WTC11 (cell line): ENCODE measurements around the gene BTNL2. TPM values are rescaled to one million over a fixed set of nuclear protein-coding genes. Genes with fewer than 3 reads are reported as not detected.
"Not testable (repeated sequence)": the region's sequence is repeated elsewhere in the genome, so short reads cannot be mapped to it uniquely, and the experiment has no call there.

Experiments used
- ATAC-seq: fragments of 200-7000 bp; cut with Tn5 transposase; 2 replicates; pipeline ENCODE4 v1.10.0; 2021; ENCODE audit warnings: mild to moderate bottlenecking, moderate library complexity
- CTCF ChIA-PET: fragments of 300-600 bp; sonication (Branson Sonifier 250); formaldehyde crosslinking; loops from one replicate; lab custom pipeline; 2021; ENCODE audit warnings: antibody characterized with exemption; lab: Charles Lee
- POLR2A ChIA-PET: fragments of 350-600 bp; sonication (Branson Sonifier 250); formaldehyde crosslinking; loops from one replicate; lab custom pipeline; 2021; ENCODE audit warnings: antibody characterized with exemption; lab: Charles Lee
- DNase-seq: peaks from one replicate; pipeline ENCODE4 v3.0.0; 2021; ENCODE audit warnings: low spot score
- H3K27ac Mint-ChIP-seq: 2 replicates; pipeline ENCODE4 v1.8.0; 2021; ENCODE audit warnings: mixed read lengths
- H3K27me3 Mint-ChIP-seq: 2 replicates; pipeline ENCODE4 v1.8.0; 2021; ENCODE audit warnings: low read depth, mild to moderate bottlenecking, moderate library complexity, mixed read lengths
- H3K36me3 Mint-ChIP-seq: 2 replicates; pipeline ENCODE4 v1.8.0; 2021; ENCODE audit warnings: mixed read lengths
- H3K4me1 Mint-ChIP-seq: 2 replicates; pipeline ENCODE4 v1.8.0; 2022; ENCODE audit warnings: mixed read lengths
- H3K4me3 Mint-ChIP-seq: 2 replicates; pipeline ENCODE4 v1.8.0; 2021; ENCODE audit warnings: mild to moderate bottlenecking, moderate library complexity, mixed read lengths
- H3K9me3 Mint-ChIP-seq: 2 replicates; pipeline ENCODE4 v1.8.0; 2021; ENCODE audit warnings: mixed read lengths
- FOXK1 ChIP-seq: sonication (generic); formaldehyde crosslinking; IDR thresholded peaks from 2 replicates; pipeline ENCODE4 v1.8.0; 2022; ENCODE audit warnings: mild to moderate bottlenecking, moderate library complexity, missing genetic modification reagents
- GABPB1 ChIP-seq: sonication (generic); formaldehyde crosslinking; IDR thresholded peaks from 2 replicates; pipeline ENCODE4 v1.8.1; 2023; ENCODE audit warnings: mild to moderate bottlenecking, missing genetic modification reagents
- IRF2 ChIP-seq: sonication (generic); formaldehyde crosslinking; IDR thresholded peaks from 2 replicates; pipeline ENCODE4 v1.8.0; 2022; ENCODE audit warnings: low read depth, missing genetic modification reagents, borderline replicate concordance
- KAT7 ChIP-seq: sonication (generic); formaldehyde crosslinking; IDR thresholded peaks from 2 replicates; pipeline ENCODE4 v1.8.1; 2023; ENCODE audit warnings: missing genetic modification reagents, mild to moderate bottlenecking, borderline replicate concordance
- MYBL2 ChIP-seq: sonication (generic); formaldehyde crosslinking; IDR thresholded peaks from 2 replicates; pipeline ENCODE4 v1.8.1; 2023; ENCODE audit warnings: mild to moderate bottlenecking, moderate library complexity, missing genetic modification reagents
- NFATC4 ChIP-seq: fragments of 250-450 bp; sonication (Bioruptor Pico); IDR thresholded peaks from 2 replicates; pipeline ENCODE4 v1.9.0; 2021; ENCODE audit warnings: mild to moderate bottlenecking
- PRRX2 ChIP-seq: fragments of 250-450 bp; sonication (Bioruptor Pico); IDR thresholded peaks from 2 replicates; pipeline ENCODE4 v1.8.0; 2021; ENCODE audit warnings: mild to moderate bottlenecking
- TCF7 ChIP-seq: sonication (generic); formaldehyde crosslinking; IDR thresholded peaks from 2 replicates; pipeline ENCODE4 v1.8.0; 2022; ENCODE audit warnings: mild to moderate bottlenecking, low read depth, missing genetic modification reagents, moderate library complexity
- TEAD1 ChIP-seq: sonication (generic); formaldehyde crosslinking; IDR thresholded peaks from 2 replicates; pipeline ENCODE4 v1.8.0; 2022; ENCODE audit warnings: mild to moderate bottlenecking, missing genetic modification reagents
- ZNF121 ChIP-seq: sonication (generic); formaldehyde crosslinking; IDR thresholded peaks from 2 replicates; pipeline ENCODE4 v1.8.0; 2023; ENCODE audit warnings: missing genetic modification reagents
- ZNF219 ChIP-seq: sonication (generic); formaldehyde crosslinking; IDR thresholded peaks from 2 replicates; pipeline ENCODE4 v1.8.0; 2023; ENCODE audit warnings: missing genetic modification reagents, mild to moderate bottlenecking, borderline replicate concordance
- ZNF396 ChIP-seq: fragments of 250-450 bp; sonication (Bioruptor Pico); IDR thresholded peaks from 2 replicates; pipeline ENCODE4 v1.8.0; 2021; ENCODE audit warnings: mild to moderate bottlenecking, moderate library complexity, borderline replicate concordance
- ZNF416 ChIP-seq: fragments of 250-450 bp; sonication (Bioruptor Pico); IDR thresholded peaks from 2 replicates; pipeline ENCODE4 v1.9.0; 2021; ENCODE audit warnings: mild to moderate bottlenecking, inconsistent platforms
- ZNF423 ChIP-seq: fragments of 250-450 bp; sonication (Bioruptor Pico); IDR thresholded peaks from 2 replicates; pipeline ENCODE4 v2.1.2; 2022; ENCODE audit warnings: mild to moderate bottlenecking, moderate library complexity
- total RNA-seq: library from RNA; stranded (reverse); gene quantifications from 3 replicates; pipeline ENCODE4 v1.2.3, GENCODE V29; 2021
- TF ChIP-seq, protein P1 (sequence below): fragments of 250-450 bp; sonication (Bioruptor Pico); IDR thresholded peaks from 2 replicates; pipeline ENCODE4 v1.9.0; 2021; ENCODE audit warnings: mild to moderate bottlenecking, borderline replicate concordance
- TF ChIP-seq, protein P2 (sequence below): sonication (generic); formaldehyde crosslinking; IDR thresholded peaks from 2 replicates; pipeline ENCODE4 v1.8.0; 2023; ENCODE audit warnings: mild to moderate bottlenecking, missing genetic modification reagents
- TF ChIP-seq, protein P3 (sequence below): sonication (generic); formaldehyde crosslinking; IDR thresholded peaks from 2 replicates; pipeline ENCODE4 v1.8.1; 2023; ENCODE audit warnings: mild to moderate bottlenecking, missing genetic modification reagents
- TF ChIP-seq, protein P4 (sequence below): sonication (generic); formaldehyde crosslinking; IDR thresholded peaks from 2 replicates; pipeline ENCODE4 v1.8.0; 2022; ENCODE audit warnings: mild to moderate bottlenecking, missing genetic modification reagents
- TF ChIP-seq, protein P5 (sequence below): fragments of 250-450 bp; sonication (Bioruptor Pico); IDR thresholded peaks from 2 replicates; pipeline ENCODE4 v1.9.0; 2021; ENCODE audit warnings: moderate library complexity, mild to moderate bottlenecking, inconsistent platforms, borderline replicate concordance

The BTNL2 gene
- total RNA-seq, 1 experiment from 2014 or later: not detected

DNA sequence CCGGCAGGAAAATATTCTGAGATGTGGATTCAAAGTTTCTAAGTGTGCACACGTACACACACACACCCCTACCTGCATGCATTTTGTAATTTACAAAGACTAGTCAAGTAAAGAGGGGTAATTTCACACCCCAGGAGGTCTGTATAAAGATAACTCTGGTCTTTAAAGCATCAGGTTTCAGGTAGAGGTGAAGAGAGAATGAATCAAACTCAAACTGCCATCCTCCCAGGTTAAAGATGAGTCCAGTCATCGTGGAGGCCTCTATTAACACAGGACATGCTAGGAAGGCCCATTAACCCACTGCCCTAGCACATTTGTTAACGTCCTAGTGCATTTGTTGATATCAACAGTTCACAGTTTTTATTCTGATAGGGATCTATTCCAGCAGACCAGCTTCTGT, 29.2 kb upstream of the BTNL2 start:
- DNase-seq: no peak
- Mint-ChIP-seq H3K27me3 (peaks cover 5% of the 10 kb centered on the region), H3K4me1 (peaks cover 4% of the 10 kb centered on the region), H3K27ac (no peak overlapping the region), H3K9me3 (peaks cover 5% of the 10 kb centered on the region), H3K36me3 (no peaks in the 10 kb centered on the region), H3K4me3 (no peak overlapping the region)
- no peak for ATAC-seq
- ChIA-PET POLR2A (no interaction called here), CTCF (interaction anchor here (1.5 kb wide), 1 partner anchor 25 kb away, joined by 4 read pairs; no protein-coding TSS in a partner anchor)
- TF ChIP-seq TEAD1 (no peak), MYBL2 (CRISPR knock-in tag) (no peak), FOXK1 (CRISPR knock-in tag) (no peak), TCF7 (CRISPR knock-in tag) (no peak), KAT7 (CRISPR knock-in tag) (no peak), PRRX2 (CRISPR knock-in tag) (no peak), ZNF423 (CRISPR knock-in tag) (no peak), ZNF121 (CRISPR knock-in tag) (no peak), NFATC4 (no peak)
- TF ChIP-seq, protein P1, sequence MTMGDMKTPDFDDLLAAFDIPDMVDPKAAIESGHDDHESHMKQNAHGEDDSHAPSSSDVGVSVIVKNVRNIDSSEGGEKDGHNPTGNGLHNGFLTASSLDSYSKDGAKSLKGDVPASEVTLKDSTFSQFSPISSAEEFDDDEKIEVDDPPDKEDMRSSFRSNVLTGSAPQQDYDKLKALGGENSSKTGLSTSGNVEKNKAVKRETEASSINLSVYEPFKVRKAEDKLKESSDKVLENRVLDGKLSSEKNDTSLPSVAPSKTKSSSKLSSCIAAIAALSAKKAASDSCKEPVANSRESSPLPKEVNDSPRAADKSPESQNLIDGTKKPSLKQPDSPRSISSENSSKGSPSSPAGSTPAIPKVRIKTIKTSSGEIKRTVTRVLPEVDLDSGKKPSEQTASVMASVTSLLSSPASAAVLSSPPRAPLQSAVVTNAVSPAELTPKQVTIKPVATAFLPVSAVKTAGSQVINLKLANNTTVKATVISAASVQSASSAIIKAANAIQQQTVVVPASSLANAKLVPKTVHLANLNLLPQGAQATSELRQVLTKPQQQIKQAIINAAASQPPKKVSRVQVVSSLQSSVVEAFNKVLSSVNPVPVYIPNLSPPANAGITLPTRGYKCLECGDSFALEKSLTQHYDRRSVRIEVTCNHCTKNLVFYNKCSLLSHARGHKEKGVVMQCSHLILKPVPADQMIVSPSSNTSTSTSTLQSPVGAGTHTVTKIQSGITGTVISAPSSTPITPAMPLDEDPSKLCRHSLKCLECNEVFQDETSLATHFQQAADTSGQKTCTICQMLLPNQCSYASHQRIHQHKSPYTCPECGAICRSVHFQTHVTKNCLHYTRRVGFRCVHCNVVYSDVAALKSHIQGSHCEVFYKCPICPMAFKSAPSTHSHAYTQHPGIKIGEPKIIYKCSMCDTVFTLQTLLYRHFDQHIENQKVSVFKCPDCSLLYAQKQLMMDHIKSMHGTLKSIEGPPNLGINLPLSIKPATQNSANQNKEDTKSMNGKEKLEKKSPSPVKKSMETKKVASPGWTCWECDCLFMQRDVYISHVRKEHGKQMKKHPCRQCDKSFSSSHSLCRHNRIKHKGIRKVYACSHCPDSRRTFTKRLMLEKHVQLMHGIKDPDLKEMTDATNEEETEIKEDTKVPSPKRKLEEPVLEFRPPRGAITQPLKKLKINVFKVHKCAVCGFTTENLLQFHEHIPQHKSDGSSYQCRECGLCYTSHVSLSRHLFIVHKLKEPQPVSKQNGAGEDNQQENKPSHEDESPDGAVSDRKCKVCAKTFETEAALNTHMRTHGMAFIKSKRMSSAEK: no peak
- TF ChIP-seq, protein P2, sequence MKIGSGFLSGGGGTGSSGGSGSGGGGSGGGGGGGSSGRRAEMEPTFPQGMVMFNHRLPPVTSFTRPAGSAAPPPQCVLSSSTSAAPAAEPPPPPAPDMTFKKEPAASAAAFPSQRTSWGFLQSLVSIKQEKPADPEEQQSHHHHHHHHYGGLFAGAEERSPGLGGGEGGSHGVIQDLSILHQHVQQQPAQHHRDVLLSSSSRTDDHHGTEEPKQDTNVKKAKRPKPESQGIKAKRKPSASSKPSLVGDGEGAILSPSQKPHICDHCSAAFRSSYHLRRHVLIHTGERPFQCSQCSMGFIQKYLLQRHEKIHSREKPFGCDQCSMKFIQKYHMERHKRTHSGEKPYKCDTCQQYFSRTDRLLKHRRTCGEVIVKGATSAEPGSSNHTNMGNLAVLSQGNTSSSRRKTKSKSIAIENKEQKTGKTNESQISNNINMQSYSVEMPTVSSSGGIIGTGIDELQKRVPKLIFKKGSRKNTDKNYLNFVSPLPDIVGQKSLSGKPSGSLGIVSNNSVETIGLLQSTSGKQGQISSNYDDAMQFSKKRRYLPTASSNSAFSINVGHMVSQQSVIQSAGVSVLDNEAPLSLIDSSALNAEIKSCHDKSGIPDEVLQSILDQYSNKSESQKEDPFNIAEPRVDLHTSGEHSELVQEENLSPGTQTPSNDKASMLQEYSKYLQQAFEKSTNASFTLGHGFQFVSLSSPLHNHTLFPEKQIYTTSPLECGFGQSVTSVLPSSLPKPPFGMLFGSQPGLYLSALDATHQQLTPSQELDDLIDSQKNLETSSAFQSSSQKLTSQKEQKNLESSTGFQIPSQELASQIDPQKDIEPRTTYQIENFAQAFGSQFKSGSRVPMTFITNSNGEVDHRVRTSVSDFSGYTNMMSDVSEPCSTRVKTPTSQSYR (CRISPR knock-in tag): no peak
- TF ChIP-seq, protein P3, sequence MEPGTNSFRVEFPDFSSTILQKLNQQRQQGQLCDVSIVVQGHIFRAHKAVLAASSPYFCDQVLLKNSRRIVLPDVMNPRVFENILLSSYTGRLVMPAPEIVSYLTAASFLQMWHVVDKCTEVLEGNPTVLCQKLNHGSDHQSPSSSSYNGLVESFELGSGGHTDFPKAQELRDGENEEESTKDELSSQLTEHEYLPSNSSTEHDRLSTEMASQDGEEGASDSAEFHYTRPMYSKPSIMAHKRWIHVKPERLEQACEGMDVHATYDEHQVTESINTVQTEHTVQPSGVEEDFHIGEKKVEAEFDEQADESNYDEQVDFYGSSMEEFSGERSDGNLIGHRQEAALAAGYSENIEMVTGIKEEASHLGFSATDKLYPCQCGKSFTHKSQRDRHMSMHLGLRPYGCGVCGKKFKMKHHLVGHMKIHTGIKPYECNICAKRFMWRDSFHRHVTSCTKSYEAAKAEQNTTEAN (CRISPR knock-in tag): no peak

DNA sequence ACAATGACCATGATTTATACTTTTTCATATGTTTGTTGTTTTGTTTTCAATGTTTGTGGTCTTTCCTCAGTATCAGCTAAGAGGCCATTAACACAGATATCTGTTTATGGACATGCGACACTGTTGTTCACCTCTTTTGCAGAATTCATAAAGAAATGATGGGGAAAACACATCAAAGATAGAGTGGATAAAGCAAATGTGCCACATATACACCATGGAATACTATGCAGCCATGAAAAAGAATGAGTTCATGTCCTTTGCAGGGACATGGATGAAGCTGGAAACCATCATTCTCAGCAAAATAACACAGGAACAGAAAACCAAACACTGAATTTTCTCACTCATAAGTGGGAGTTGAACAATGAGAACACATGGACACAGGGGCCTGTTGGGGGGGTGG, 27.0 kb upstream of the BTNL2 start:
- H3K9me3 Mint-ChIP-seq, H3K4me3 Mint-ChIP-seq, ATAC-seq, H3K27me3 Mint-ChIP-seq, H3K27ac Mint-ChIP-seq, CTCF ChIA-PET, H3K36me3 Mint-ChIP-seq, H3K4me1 Mint-ChIP-seq, DNase-seq, POLR2A ChIA-PET: not testable (repeated sequence)

DNA sequence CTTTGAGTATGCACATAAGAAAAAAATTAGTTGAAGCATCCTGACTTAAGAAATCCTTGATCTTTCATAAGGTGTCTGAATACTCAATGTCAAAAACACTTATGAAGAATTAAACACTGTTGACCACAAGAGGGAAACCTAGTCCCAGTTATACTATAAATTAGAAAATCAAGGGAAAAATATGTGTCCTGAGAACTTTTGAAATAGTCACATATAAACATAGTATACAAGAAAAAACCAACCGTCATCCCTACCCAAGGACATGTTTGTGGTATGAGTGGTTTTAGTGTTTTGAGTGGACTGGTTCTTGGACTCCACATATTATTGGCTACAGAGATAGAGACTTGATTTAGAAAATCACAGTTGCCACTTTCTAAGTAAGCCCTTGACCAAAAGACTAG, 25.1 kb upstream of the BTNL2 start:
- Mint-ChIP-seq H3K9me3 (peaks cover 5% of the 10 kb centered on the region), H3K4me1 (no peaks in the 10 kb centered on the region), H3K36me3 (no peaks in the 10 kb centered on the region), H3K27me3 (no peaks in the 10 kb centered on the region; the same call in 1 of the 2 replicates), H3K27ac (no peak overlapping the region), H3K4me3 (no peak overlapping the region)
- CTCF ChIA-PET: interaction anchor here (1.2 kb wide), 1 partner anchor 272 kb away, joined by 3 read pairs; no protein-coding TSS in a partner anchor
- no peak for ATAC-seq
- DNase-seq: no peak
- POLR2A ChIA-PET: interaction anchor here (0.6 kb wide), 1 partner anchor 1526 kb away, joined by 3 read pairs; no protein-coding TSS in a partner anchor
- TF ChIP-seq NFATC4 (no peak), IRF2 (CRISPR knock-in tag) (no peak), ZNF396 (CRISPR knock-in tag) (no peak), GABPB1 (CRISPR knock-in tag) (no peak), ZNF416 (no peak), ZNF219 (CRISPR knock-in tag) (no peak)
- TF ChIP-seq, protein P4, sequence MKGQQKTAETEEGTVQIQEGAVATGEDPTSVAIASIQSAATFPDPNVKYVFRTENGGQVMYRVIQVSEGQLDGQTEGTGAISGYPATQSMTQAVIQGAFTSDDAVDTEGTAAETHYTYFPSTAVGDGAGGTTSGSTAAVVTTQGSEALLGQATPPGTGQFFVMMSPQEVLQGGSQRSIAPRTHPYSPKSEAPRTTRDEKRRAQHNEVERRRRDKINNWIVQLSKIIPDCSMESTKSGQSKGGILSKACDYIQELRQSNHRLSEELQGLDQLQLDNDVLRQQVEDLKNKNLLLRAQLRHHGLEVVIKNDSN (CRISPR knock-in tag): no peak
- TF ChIP-seq, protein P5, sequence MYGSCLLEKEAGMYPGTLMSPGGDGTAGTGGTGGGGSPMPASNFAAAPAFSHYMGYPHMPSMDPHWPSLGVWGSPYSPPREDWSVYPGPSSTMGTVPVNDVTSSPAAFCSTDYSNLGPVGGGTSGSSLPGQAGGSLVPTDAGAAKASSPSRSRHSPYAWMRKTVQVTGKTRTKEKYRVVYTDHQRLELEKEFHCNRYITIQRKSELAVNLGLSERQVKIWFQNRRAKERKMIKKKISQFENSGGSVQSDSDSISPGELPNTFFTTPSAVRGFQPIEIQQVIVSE: no peak
- TF ChIP-seq, protein P2 (CRISPR knock-in tag): no peak
